Right lung (tissue), 5 donors: ENCODE data around the gene EVL. TPM values are rescaled to one million over a fixed set of nuclear protein-coding genes. Genes with fewer than 3 reads are reported as not detected.
"Not testable (repeated sequence)": the region's sequence is repeated elsewhere in the genome, so short reads cannot be mapped to it uniquely, and the experiment has no call there.

Experiments
- DNase-seq, 2 donors: peaks; one replicate each; pipeline ENCODE4 v3.0.0-alpha.2; 2013
- polyA plus RNA-seq, 5 donors: library from polyadenylated mRNA; unstranded; fragments of 120-200 nt; gene quantifications; one replicate each; pipeline versions ENCODE4 v1.2.1 to v1.2.3, GENCODE V29; 2013; ENCODE audit warnings: inconsistent platforms in 1 of 5, low replicate concordance in 1 of 5; ENCODE audit not compliant: insufficient read length in 5 of 5, insufficient read depth in 1 of 5

EVL gene
- polyA plus RNA-seq, 5 donors: 169 to 258 (median 211) TPM

DNA sequence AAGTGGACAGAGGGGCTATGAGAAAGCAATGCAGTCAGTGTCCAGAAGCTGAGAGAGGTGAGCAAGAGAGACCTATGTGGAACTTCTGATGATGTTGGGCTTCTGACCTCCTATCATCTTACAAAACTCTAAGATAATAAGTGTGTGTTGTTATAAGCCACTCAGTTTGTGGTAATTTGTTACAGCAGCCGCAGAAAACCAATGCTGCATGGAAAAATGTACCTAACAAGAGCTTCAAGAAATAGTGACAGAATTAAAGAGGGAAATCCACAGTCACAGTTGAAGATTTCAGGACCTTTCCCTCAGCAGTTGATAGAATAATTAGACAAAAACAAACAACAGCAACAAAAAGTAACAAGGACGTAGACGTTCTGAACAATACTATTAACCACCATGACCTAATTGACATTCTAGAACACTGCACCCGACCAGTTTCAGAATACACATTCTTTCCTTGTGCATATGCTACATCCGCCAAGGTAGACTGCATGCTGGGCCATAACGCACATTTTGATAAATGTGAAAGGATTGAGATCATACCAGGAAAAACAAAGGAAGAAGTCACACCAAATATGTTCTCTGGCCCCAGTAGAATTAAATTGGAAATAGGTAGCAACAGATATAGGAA, 1.8 kb upstream of the EVL start:
- no peak for DNase-seq

DNA sequence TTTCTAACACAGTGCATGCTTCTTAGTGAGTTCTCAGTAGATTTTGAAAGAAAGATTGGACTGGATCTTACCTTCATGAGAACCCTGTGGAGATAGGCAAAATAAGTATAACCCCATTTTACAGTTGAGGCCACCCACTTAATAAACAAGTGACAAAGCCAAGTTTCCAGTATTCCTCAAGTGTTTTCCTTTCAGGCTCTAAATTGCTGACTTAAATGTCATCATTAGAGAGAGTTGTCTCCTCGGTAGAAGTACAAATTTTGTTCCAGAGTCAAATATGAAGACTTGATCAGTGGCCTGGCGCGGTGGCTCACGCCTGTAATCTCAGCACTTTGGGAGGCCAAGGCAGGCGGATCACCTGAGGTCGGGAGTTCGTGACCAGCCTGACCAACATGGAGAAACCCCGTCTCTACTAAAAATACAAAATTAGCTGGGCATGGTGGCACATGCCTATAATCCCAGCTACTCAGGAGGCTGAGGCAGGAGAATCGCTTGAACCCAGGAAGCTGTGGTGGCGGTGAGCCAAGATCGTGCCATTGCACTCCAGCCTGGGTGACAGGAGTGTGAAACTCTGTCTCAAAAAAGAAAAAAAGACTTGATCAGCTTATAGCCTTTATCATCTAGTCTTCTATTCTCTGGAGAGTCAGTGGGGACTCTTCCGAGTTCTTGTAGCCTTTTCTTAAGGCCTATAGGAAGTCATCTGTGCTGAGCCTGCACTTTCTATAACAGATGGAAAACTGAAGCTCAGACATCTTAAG, 708 bp upstream of the EVL start:
- DNase-seq: not testable (repeated sequence)

DNA sequence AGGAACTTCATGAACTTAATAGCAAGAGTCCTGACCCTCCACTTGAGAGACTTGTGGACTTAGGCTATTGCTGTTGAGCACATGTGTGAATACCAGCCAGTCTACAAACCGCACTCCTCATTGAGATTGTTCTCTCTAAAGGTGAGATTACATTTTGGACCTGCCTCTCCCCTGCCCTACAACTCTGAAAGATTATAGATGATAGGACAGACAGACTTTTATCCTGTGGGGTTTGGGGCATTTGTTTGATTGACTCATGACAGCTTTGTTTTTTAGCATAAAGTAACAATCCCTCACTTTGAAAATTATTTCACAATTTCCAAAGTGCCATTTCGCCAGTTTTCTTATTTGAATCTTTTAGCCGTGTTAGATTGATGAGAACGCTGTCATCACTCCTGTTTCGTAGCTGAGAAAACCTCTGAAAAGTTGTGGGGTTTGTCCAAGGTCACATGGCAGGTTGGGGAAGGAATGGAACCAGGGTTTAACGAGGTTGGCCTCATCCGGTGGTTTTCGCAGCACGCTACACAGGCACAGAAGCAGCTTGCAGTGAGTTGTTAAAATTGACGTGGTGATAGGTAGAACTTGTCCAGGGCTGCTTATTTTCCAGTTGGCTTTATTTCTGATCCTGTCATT, 836 bp downstream of the EVL start:
- no peak for DNase-seq

DNA sequence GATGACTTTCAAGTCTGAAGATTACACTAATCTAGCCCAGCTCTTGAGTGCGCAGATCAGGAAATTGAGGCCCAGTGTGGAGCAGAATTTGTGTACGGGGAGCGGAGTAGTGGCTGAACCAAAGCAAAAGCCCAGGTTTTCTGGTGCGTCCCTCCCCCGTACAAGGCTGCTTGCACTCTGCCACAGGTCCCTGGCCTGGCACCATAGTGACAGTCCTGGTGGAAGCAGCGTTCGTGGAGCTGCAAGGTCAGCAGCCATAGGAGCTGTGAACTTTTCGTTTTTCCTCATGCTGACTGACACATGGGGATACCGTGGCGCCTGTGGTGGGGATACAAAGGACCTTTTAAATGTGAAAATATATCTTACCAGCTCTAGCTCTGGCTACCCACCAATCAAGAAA, 1.7 kb downstream of the EVL start:
- no peak for DNase-seq

DNA sequence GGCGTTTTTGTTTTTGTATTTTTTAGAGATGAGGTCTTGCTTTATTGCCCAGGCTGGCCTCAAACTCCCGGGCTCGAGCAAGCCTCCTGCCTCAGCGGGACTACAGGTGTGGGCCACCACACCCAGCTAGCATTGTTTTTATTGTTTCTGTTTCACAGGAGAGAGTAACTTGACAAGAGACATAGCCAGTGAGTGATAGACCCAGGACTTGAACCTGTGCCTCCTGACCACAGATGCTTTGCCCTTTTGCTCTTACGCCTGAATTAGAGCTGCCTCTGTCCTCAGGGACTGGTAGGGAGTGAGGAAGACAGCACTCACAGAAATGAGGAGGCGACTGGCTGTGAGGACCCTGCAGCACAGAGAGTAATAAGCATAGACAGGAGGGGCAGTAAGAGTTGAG, 2.3 kb downstream of the EVL start:
- DNase-seq: no peak

DNA sequence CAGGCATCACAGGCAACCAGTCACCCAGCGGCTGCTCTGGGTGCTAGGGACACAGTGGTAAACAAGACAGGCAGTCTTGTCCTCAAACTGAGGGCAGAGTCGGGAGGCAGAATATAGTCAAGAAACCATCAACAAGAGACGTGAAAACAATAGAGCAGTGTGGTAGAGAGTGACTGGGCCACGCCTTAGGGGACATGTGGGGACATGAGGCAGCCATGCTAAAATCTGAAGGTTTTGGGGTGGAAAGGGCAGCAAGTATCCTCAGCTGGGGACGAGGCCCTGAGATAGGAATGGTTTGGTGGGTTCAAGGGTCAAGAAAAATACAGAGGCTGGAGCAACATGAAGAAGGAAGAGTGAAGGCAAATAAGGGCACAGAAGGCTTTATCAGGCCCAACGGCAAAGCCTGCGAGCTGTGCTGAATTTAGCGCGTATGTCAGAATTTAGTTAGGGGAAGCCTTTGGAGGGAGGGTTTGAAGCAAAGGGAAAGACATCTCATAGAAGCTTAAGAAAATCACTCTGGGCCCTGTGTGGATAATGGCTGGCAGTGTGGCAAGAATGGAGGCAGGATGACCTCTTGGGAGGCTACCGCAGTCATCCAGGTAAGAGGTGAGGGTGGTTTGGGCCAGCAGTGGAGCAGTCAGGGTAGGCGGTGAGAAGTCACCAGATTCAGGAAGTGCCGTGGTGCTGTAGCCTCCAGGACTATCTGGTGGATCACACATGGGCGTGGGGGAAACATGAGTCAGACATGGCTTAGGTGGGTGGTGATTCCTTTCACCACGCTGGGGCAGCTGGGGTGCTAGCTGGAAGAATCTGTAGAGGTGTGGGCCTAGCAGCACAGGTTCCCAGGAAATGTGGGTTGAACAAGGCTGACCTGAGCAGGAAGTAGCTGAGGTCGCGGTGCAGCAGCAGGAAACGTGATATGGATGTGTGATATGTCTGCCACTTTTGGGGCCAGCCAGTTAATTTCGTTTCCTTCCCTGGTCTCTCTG, 3.0 kb downstream of the EVL start:
- no peak for DNase-seq

DNA sequence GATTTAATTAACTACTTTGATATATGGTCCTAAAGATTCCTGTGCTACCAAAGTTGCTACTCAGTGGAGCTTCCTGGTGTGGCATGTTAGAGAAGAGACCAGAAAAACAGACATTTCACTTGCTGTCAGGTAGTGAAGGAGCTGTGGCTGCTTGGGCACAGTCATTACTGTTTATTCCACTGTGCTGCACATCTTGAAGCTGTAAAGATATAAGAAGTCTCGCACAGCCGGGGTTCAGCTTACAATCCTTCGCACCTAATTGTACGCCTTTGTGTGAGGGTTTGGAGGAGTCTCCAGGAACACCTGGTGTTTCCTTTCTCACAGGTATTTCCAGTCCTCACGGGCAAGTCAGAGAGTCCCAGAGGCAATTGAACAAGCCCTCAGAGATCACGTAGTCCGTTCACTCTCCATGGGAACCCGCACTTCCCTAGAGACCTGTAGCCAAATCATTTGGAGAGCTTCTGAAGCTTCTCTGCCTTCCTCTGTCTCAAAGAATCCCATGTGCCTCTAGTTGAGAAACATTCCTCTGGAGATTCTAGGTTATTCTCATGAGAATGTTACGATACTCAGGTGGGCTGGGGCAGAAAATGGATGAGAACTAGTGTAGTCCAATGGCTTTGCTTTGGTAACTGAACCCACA, 4.1 kb downstream of the EVL start:
- no peak for DNase-seq

DNA sequence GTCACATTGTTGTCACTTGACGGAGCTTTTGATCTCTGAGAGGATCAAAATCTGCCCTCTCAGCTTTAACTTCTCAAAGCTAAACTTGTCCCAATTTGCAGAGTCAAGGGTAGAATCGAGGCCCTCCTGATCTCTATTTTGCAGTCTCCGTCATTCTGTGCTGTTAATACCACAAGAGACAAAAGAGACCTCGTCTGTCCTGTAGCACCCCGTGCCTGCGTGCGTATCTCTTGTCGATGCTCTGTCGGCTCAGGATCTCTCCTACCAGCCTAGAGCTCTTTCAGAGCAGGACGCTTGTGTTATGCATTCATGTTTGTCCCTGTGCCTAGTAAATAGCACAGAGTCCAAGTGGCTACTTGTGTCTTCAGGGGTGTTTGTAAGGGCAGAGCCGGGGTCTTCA, 5.1 kb downstream of the EVL start:
- DNase-seq: no peak

DNA sequence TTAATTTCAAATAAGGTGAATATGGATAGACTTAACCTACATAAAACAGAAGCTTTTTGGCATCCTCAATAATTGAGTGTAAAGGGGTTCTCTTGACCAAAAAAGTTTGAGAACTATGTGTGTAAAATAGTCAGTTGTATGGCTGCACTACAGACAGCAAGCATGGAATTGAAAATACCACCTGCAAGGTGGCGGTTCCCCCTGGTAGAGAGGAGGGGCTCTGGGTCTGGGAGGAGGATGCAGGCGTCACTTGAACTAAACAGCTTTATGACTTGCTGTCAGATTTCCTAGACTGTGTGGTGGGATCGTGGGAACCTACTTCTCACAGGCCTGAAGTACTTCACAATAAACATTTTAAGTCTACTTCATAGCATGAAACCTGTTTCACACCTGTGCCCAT, 6.3 kb downstream of the EVL start:
- DNase-seq: no peak

DNA sequence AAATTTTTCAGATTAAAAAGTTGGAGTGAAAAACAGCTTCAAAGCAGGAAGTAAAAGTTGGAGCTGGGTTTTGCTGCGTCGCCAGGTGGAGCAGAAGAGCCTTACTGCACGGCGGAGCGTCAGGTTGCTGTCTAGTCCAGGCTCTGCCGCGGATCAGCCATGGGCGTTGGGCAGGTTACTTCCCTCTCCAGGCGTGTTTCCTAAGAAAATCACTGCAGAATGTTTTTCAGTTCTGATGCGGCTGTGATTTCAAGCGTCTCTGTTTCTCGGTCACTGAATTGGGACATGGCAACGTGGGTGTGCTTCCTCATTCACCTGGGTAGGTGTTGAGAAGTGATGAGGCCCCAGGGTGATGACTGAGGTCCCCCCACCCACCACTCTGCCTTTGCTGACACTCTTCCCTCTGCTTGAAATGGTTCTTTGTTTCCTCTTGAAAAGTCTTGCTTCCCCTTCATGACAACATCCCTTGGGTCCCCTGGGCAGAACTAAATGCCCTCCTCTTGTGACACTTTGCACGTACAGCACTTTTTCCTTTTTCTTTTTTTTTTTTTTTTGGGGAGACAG, 7.6 kb downstream of the EVL start:
- no peak for DNase-seq

DNA sequence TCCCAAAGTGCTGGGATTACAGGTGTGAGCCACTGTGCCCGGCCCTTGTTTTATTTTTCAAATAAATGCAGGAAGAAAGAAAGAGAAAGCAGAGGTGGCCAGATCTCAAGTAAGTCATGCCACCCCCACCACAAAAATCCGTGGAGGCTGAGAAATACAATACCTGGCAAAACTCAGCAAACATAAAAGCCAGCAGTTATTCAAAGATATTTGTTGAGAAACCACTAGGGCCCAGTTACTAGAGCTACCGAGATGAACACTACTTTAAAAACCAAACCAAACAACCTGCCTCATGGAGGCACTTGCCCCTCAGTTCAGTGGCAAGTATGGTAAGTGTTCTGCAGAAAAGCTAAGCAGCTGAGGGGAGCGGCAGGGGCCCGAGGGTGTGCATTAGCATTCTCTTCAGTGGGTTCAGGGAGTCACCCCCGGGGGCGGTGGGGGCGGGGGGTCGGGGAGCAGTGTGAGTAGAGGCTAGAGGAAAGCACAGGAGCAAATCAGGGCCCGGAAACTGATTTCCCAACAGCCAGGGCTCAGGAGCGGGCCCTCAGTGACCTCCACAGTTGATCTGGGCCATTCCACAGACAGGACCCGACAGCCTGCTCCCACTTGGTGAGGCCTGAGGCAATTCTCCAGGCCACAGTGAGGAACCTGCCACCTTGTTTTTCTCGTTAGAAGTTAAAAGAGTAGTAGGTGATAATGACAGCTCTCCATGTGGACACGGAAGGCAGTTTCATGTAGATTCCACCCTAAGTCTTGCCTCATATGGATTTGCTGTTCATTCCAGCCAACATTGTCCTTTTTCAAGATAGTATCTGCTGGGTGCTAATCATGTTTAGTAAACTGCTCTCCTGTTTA, 8.6 kb downstream of the EVL start:
- DNase-seq: no peak

DNA sequence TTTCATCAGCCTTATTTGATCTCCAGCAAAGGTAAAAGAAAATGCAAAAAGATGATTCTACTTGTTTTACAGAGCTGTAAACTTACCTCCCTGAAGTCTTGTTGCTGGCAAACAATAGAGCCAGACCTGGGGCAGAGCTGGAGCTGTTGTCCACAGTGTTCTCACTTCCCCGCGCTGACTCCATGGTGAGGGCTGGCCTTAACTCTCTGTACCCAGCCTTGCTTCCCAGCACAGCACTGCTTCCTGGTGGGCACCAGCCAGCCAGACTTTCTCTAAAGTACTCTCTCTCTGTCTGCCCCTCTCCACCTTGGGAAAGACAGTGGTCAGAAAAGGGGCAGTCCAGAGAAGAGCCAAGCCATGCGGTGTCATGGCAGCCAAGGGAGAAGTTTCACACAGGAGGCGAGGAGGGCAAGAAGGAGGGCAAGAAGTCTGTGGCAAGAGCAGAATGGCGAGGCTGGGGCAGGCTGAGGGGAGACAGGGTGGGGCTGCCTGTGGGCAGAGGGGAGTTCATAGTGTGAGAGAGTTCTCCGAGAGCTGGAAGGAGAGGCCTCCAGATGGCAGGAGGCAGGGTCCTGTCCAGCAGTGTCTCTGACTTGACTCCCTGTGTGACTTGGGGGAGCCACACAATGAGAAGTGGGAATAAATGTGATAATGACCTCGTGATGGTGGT, 9.3 kb downstream of the EVL start:
- DNase-seq: no peak

DNA sequence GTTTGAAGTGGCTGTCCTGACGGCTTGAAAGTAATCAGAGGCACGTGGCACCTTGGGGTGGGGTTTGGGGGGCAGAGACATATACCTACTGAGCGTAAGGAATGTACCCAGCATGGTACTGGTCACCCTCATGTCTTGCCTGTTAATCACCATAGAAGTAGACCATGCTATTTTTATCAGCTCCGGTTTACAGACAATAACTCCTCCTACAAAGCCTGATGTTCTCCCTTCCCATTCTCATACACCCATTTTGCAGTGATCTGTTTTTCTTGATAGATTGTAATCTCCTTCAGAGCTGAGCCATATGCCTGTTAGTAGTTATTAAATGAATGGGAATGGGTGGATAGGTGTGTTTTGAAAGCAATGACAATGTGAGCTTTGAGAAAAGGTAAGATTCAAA, 10.5 kb downstream of the EVL start:
- no peak for DNase-seq

DNA sequence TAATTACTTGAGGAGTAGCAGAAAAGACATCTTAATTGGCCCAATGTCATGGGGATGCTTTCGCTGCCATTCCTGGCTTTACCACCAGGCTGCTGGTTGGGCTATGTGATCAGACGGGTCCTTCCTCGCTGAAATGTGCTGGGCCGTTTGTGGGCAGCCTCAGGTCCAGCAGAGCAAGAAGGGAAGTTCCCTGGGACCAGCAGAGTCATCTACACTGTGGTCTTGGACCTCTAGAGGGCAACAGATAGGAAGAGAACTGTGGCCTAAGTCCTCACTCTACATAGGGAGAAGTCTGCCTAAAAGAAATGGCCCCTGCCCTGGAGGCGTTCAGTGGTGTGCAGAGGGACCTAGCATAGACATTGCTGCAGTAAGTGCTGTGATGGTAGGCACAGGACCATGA, 10.9 kb downstream of the EVL start:
- no peak for DNase-seq

DNA sequence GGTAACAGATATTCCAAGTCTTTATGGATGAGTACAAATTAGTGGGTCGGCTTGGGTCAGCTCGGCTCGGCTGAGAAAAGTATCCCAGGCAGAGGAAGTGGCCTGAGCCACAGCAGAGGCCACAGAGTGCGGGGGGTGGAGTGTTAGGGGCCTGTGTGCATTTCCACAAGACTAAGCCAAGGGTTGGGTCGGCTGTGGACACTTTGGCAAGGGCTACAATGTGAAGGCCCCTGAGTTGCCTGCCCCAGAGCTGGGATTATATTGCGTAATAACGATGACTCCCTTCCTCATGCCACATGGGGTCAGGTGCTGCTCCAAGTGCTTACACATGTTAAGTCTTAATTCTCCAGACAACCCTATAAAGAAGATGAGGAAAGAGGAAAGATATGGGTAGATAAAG, 11.4 kb downstream of the EVL start:
- DNase-seq: no peak

DNA sequence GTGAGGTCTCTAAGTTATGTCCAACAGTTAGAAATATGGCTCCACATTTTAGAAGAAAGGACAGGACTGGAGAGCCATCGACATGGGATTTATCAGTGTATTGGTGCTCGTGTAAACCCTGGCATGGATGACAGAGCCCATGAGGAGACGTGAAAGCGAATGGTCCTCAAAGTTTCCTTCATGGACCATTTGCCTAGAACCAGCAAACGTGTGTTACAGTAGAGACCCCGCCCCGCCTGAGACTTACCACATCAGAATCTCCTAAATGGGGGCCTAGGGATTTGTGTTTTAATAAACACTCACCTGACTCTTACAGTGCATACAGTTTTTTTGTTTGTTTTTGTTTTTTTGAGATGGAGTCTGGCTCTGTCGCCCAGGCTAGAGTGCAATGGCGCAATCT, 12.2 kb downstream of the EVL start:
- no peak for DNase-seq

DNA sequence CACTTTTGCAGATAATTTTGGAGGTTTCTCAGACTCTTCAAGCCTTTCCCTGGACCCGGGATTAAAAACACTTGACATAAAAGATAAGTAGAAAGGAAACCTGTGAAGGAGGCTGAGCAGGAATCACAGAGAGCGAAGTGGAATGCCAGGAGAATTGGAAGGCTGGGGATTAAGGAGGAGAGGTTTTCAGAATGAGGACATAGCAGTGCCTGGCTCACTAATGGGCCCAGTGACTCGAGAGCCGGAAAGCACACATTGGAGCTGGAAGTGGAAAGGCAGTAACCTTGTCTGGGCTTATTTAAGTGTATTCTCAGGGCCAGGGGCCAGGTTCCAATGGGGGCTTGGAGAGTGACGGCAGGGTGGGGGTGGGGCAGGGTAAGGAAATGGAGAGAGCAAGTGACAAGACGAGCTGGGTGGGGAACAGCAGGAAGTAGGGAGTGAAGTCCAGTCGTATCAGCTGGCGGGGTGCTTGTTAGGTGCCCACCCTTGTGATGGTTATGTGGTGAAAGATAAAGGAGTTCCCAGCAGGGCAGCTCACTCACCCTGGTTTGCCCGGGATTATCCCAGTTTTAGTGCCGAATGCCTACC, 13.1 kb downstream of the EVL start:
- DNase-seq: no peak

DNA sequence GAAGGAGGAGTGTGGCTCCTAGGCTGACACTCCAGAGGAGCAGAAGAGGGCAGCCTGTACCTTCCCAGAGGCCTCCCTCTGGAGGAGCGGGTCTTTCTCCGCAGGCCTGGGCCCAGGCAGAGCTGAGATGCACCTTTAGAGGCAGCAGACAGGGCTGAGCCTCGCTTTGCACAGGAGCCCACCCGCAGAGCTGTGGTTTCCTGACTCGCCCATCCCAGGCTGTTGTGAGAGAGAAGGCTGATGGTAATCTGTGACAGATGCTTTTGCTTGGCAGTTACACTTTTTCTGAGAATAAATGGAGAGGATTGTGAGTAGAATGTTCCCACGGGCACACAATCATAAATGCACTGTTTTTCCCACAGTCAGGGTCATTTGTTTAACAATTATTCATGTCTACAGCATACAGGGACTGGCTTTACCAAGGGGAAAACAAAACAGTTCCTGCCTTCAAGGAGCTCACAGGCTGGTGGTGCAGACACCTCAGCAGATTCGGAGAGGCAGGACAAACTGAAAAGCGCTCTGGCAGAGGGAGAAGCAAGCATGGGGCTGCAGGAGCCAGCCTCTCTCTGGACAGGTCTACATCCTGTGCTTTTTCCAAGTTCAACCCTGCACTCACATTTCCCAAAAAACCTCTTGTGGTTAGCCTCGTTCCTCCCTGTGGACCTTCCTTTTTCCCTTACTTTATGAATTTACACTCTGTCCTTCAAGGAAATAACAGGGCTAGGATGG, 13.9 kb downstream of the EVL start:
- no peak for DNase-seq

DNA sequence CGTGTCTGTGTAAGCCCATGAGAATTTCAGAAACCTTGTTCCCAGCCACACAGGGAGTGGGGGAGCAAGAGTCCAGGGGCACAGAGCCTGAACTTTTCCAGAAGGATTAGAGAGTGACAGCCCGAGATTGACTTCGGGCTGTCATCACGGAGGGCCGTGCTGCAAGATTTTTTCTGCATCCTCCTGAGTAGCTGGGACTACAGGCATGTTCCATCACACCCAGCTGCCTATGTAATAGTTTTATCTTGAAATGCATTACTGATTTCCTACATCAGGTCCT, 14.4 kb downstream of the EVL start:
- no peak for DNase-seq
